T-helper 17 cell (primary cell): ENCODE results near the gene ITGB6. TPM values are rescaled to one million over a fixed set of nuclear protein-coding genes. Genes with fewer than 3 reads are reported as not detected.
"Not testable (repeated sequence)": the region's sequence is repeated elsewhere in the genome, so short reads cannot be mapped to it uniquely, and the experiment has no call there.

ENCODE experiments used
- ATAC-seq: fragments of 150-1000 bp; cut with Tn5 transposase; 2 replicates; pipeline ENCODE4 v1.10.0; 2021; ENCODE audit warnings: mild to moderate bottlenecking, moderate library complexity
- DNase-seq, 3 donors: peaks; one replicate each; pipeline versions ENCODE4 v3.0.0 to v3.0.0-alpha.2; 2020 to 2021
- H3K9me3 ChIP-seq: one replicate; pipeline ENCODE4 v1.7.0; 2013; ENCODE audit warnings: low read length, mild to moderate bottlenecking; ENCODE audit not compliant: control insufficient read depth, poor library complexity, severe bottlenecking
- H3K27ac Mint-ChIP-seq: one replicate; pipeline ENCODE4 v1.8.0; 2022; ENCODE audit warnings: mild to moderate bottlenecking, moderate library complexity, mixed read lengths
- H3K27me3 Mint-ChIP-seq: one replicate; pipeline ENCODE4 v1.8.0; 2022; ENCODE audit warnings: mixed read lengths
- H3K36me3 Mint-ChIP-seq: one replicate; pipeline ENCODE4 v1.8.0; 2022; ENCODE audit warnings: low read depth, mixed read lengths
- H3K4me1 Mint-ChIP-seq: one replicate; pipeline ENCODE4 v1.8.0; 2022; ENCODE audit warnings: mild to moderate bottlenecking, mixed read lengths
- H3K4me3 Mint-ChIP-seq: one replicate; pipeline ENCODE4 v1.8.0; 2022; ENCODE audit warnings: mild to moderate bottlenecking, moderate library complexity, mixed read lengths
- total RNA-seq, 4 donors: library from RNA in 2 of 4; stranded (reverse) in 2 of 4; gene quantifications; one replicate each; pipeline ENCODE4 v1.2.3 and lab custom pipeline; 2022 to 2026

ITGB6 gene
- total RNA-seq, 2 donors from 2014 or later: not detected

- no peaks in the 10 kb centered on the region for H3K9me3 ChIP-seq
- DNase-seq: no peak
- no peak overlapping the region for H3K4me3 Mint-ChIP-seq
- H3K36me3 Mint-ChIP-seq: no peaks in the 10 kb centered on the region
- H3K27me3 Mint-ChIP-seq: peaks cover 11% of the 10 kb centered on the region
- H3K27ac Mint-ChIP-seq: no peak overlapping the region
- no peak for ATAC-seq
- no peaks in the 10 kb centered on the region for H3K4me1 Mint-ChIP-seq
These were observed 62.6 kb downstream of the ITGB6 start for GRCh38 chr2:160137464-160137863.

GRCh38 chr2:160132761-160133160 is 67.3 kb downstream of the ITGB6 start:
- Mint-ChIP-seq H3K27me3 (peaks cover 11% of the 10 kb centered on the region), H3K36me3 (no peaks in the 10 kb centered on the region), H3K4me1 (no peaks in the 10 kb centered on the region)

GRCh38 chr2:160126756-160127155 is 73.3 kb downstream of the ITGB6 start:
- Mint-ChIP-seq H3K4me3 (no peak overlapping the region), H3K27ac (no peak overlapping the region), H3K36me3 (no peaks in the 10 kb centered on the region), H3K4me1 (peaks cover 2% of the 10 kb centered on the region), H3K27me3 (peaks cover 45% of the 10 kb centered on the region)
- DNase-seq: no peak
- H3K9me3 ChIP-seq: no peaks in the 10 kb centered on the region
- no peak for ATAC-seq

More at GRCh38 chr2:160132761-160133160, 67.3 kb downstream of the ITGB6 start:
- ATAC-seq (no peak), DNase-seq (no peak)
- no peak overlapping the region for H3K4me3 Mint-ChIP-seq
- no peaks in the 10 kb centered on the region for H3K9me3 ChIP-seq
- no peak overlapping the region for H3K27ac Mint-ChIP-seq

- Mint-ChIP-seq H3K36me3 (no peaks in the 10 kb centered on the region), H3K27me3 (peaks cover 45% of the 10 kb centered on the region), H3K27ac (no peak overlapping the region), H3K4me1 (peaks cover 2% of the 10 kb centered on the region), H3K4me3 (no peak overlapping the region)
- H3K9me3 ChIP-seq: no peaks in the 10 kb centered on the region
- DNase-seq (no peak), ATAC-seq (no peak)
These were observed 73.8 kb downstream of the ITGB6 start for GRCh38 chr2:160126315-160126714.

GRCh38 chr2:160125828-160126227 is 74.2 kb downstream of the ITGB6 start:
- H3K27me3 Mint-ChIP-seq: peaks cover 45% of the 10 kb centered on the region
- no peak overlapping the region for H3K27ac Mint-ChIP-seq
- H3K36me3 Mint-ChIP-seq: no peaks in the 10 kb centered on the region
- H3K4me3 Mint-ChIP-seq: no peak overlapping the region
- H3K4me1 Mint-ChIP-seq: peaks cover 2% of the 10 kb centered on the region
- DNase-seq (no peak), ATAC-seq (no peak)
- H3K9me3 ChIP-seq: no peaks in the 10 kb centered on the region

- no peak for DNase-seq
- H3K4me3 Mint-ChIP-seq: no peak overlapping the region
- H3K36me3 Mint-ChIP-seq: no peaks in the 10 kb centered on the region
These were observed 74.7 kb downstream of the ITGB6 start for GRCh38 chr2:160125366-160125765.

GRCh38 chr2:160124571-160124970 is 75.5 kb downstream of the ITGB6 start:
- Mint-ChIP-seq H3K4me3 (no peak overlapping the region), H3K36me3 (no peaks in the 10 kb centered on the region), H3K4me1 (peaks cover 4% of the 10 kb centered on the region), H3K27ac (no peak overlapping the region), H3K27me3 (peaks cover 45% of the 10 kb centered on the region)
- DNase-seq (no peak), ATAC-seq (no peak)
- H3K9me3 ChIP-seq: no peaks in the 10 kb centered on the region

More at GRCh38 chr2:160125366-160125765, 74.7 kb downstream of the ITGB6 start:
- peaks cover 45% of the 10 kb centered on the region for H3K27me3 Mint-ChIP-seq
- ATAC-seq: no peak
- H3K9me3 ChIP-seq: no peaks in the 10 kb centered on the region
- H3K27ac Mint-ChIP-seq: no peak overlapping the region
- H3K4me1 Mint-ChIP-seq: peaks cover 2% of the 10 kb centered on the region

- H3K27me3 Mint-ChIP-seq: peaks cover 21% of the 10 kb centered on the region
- not testable (repeated sequence) for H3K4me1 Mint-ChIP-seq, ATAC-seq, H3K4me3 Mint-ChIP-seq, H3K27ac Mint-ChIP-seq, H3K36me3 Mint-ChIP-seq, DNase-seq, H3K9me3 ChIP-seq
These were observed 85.4 kb downstream of the ITGB6 start for GRCh38 chr2:160114721-160115120.

- Mint-ChIP-seq H3K27ac (no peak overlapping the region), H3K4me1 (no peaks in the 10 kb centered on the region), H3K36me3 (no peaks in the 10 kb centered on the region), H3K27me3 (peaks cover 26% of the 10 kb centered on the region), H3K4me3 (no peak overlapping the region)
- ATAC-seq (no peak), DNase-seq (no peak)
- H3K9me3 ChIP-seq: no peaks in the 10 kb centered on the region
These were observed 86.1 kb downstream of the ITGB6 start for GRCh38 chr2:160114020-160114419.

- Mint-ChIP-seq H3K4me1 (no peaks in the 10 kb centered on the region), H3K27me3 (peaks cover 37% of the 10 kb centered on the region), H3K36me3 (no peaks in the 10 kb centered on the region), H3K27ac (no peak overlapping the region), H3K4me3 (no peak overlapping the region)
- ATAC-seq (no peak), DNase-seq (no peak)
- no peaks in the 10 kb centered on the region for H3K9me3 ChIP-seq
These were observed 87.9 kb downstream of the ITGB6 start for GRCh38 chr2:160111951-160112798.

- H3K36me3 Mint-ChIP-seq: no peaks in the 10 kb centered on the region
- DNase-seq: no peak
- ATAC-seq: no peak
- H3K27ac Mint-ChIP-seq: no peak overlapping the region
- peaks cover 40% of the 10 kb centered on the region for H3K27me3 Mint-ChIP-seq
- H3K4me1 Mint-ChIP-seq: no peaks in the 10 kb centered on the region
- H3K4me3 Mint-ChIP-seq: no peak overlapping the region
- H3K9me3 ChIP-seq: no peaks in the 10 kb centered on the region
These were observed 89.3 kb downstream of the ITGB6 start for GRCh38 chr2:160110674-160111239.

GRCh38 chr2:160109939-160110673 is 90.0 kb downstream of the ITGB6 start:
- H3K27me3 Mint-ChIP-seq: peaks cover 37% of the 10 kb centered on the region
- H3K9me3 ChIP-seq: no peaks in the 10 kb centered on the region
- H3K36me3 Mint-ChIP-seq: no peaks in the 10 kb centered on the region
- H3K27ac Mint-ChIP-seq: no peak overlapping the region
- ATAC-seq (peak; percentile 88), DNase-seq (peak in 1 of 3 donors; percentile 27)
- no peaks in the 10 kb centered on the region for H3K4me1 Mint-ChIP-seq
- no peak overlapping the region for H3K4me3 Mint-ChIP-seq

GRCh38 chr2:160109243-160109642 is 90.8 kb downstream of the ITGB6 start:
- H3K36me3 Mint-ChIP-seq: no peaks in the 10 kb centered on the region
- peaks cover 33% of the 10 kb centered on the region for H3K27me3 Mint-ChIP-seq
- ATAC-seq (no peak), DNase-seq (no peak)
- no peaks in the 10 kb centered on the region for H3K4me1 Mint-ChIP-seq
- H3K9me3 ChIP-seq: no peaks in the 10 kb centered on the region
- H3K4me3 Mint-ChIP-seq: no peak overlapping the region
- H3K27ac Mint-ChIP-seq: no peak overlapping the region
